Stimulated activated CD8-positive, alpha-beta memory T cell treated with anti-CD3 and anti-CD28 coated beads, Interleukin-15, amount 100 ng/mL, for 48 hours (primary cell): ENCODE measurements around the gene CYP21A2.
"Not testable (repeated sequence)": the region's sequence is repeated elsewhere in the genome, so short reads cannot be mapped to it uniquely, and the experiment has no call there.

Experiments used
- DNase-seq, 2 donors: peaks; one replicate each; pipeline ENCODE4 v3.0.0-alpha.2; 2020; ENCODE audit warnings: low read depth in 2 of 2

CYP21A2 gene

DNA sequence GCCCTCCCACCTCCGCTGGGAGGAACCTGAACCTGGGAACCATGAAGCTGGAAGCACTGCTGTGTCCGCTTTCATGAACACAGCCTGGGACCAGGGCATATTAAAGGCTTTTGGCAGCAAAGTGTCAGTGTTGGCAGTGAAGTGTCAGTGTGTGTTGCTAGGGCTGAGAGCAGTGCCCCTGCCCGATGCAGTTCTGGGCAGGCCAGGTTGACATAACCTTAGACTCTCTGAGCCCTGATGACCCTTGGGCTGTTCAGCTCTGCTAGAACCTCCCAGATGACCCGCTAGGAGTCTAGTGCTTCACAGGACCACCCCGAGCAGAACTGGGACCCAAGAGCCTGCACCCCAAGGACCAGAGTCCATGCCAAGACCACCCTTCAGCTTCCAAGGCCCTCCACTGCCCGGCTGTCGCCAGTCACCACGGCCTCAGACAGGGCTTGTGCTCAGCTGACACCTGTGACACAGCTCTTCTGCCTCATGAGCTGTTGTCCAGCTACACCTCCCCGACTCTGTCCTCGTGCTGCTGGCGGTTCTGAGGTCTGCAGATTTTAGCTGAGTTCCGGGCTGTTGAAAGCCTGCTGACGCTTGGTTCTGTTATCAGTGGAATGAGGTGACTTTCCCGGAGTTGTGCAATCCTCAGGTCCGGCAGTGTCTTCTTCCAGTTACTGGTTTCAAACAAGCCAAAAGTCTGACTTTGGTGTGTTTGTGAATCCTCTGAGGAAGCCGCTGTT, 2.8 kb upstream of the CYP21A2 start:
- DNase-seq: not testable (repeated sequence)

GRCh38 chr6:32037136-32037535, 1.1 kb upstream of the CYP21A2 start:
- not testable (repeated sequence) for DNase-seq

GRCh38 chr6:32038878-32039277, 663 bp downstream of the CYP21A2 start:
- not testable (repeated sequence) for DNase-seq

DNA sequence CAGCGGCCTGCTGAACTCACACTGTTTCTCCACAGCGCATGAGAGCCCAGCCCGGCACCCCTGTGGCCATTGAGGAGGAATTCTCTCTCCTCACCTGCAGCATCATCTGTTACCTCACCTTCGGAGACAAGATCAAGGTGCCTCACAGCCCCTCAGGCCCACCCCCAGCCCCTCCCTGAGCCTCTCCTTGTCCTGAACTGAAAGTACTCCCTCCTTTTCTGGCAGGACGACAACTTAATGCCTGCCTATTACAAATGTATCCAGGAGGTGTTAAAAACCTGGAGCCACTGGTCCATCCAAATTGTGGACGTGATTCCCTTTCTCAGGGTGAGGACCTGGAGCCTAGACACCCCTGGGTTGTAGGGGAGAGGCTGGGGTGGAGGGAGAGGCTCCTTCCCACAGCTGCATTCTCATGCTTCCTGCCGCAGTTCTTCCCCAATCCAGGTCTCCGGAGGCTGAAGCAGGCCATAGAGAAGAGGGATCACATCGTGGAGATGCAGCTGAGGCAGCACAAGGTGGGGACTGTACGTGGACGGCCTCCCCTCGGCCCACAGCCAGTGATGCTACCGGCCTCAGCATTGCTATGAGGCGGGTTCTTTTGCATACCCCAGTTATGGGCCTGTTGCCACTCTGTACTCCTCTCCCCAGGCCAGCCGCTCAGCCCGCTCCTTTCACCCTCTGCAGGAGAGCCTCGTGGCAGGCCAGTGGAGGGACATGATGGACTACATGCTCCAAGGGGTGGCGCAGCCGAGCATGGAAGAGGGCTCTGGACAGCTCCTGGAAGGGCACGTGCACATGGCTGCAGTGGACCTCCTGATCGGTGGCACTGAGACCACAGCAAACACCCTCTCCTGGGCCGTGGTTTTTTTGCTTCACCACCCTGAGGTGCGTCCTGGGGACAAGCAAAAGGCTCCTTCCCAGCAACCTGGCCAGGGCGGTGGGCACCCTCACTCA, 1.4 kb downstream of the CYP21A2 start:
- DNase-seq: not testable (repeated sequence)

- DNase-seq: not testable (repeated sequence)
Observed at GRCh38 chr6:32040299-32041049, 2.3 kb downstream of the CYP21A2 start.

- DNase-seq: not testable (repeated sequence)
Observed at GRCh38 chr6:32041050-32041321, 2.8 kb downstream of the CYP21A2 start.

DNA sequence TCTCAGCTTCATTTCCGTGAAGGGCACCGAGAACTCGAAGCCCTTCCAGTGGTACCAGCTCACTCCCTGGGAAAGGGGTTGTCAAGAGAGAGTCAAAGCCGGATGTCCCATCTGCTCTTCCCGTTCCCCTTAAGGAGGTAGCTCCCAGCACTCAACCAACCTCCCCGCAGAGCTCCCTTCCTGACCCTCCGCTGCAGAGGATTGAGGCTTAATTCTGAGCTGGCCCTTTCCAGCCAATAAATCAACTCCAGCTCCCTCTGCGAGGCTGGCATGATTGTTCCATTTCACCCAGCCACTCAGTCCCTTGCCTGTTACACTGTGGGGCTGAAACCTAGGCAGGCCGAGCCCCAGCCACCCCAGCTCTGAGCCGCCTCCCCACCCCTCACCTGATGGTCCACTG, 3.2 kb downstream of the CYP21A2 start:
- DNase-seq: not testable (repeated sequence)

GRCh38 chr6:32042276-32042675, 4.1 kb downstream of the CYP21A2 start:
- not testable (repeated sequence) for DNase-seq

GRCh38 chr6:32043589-32044380, 5.6 kb downstream of the CYP21A2 start:
- DNase-seq: not testable (repeated sequence)

GRCh38 chr6:32044916-32045315, 6.7 kb downstream of the CYP21A2 start:
- not testable (repeated sequence) for DNase-seq

DNA sequence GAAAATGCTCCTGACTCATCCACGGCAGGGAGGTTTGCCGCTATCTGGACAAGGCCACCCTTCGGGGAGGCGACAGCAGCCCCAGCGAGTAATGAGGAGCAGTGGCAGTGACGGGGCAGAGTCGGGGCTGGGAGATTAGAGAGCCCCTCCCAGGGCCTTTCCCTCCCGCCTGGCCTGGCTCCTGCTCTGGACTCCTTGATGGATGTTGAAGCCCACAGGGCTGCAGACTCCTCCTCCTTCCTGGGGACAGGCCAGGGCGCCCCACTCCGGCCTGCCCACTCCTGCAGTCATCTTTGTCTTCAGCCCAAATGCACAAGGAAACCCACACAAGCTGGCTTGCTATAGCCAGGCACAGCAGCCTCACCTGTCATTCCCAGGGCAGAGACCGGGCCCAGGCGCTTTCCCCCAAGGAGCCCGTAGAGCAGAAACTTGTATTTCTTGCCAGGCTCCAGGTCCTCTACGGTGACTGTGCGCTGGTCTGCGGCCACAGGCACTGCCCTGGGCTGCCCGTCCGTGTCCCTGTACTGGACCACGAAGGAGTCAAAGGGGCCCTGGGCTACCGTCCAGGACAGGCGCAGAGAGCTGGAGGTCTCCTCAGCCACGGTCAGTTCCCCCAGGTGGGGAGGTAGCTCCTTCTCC, 7.7 kb downstream of the CYP21A2 start:
- no peak for DNase-seq

- no peak for DNase-seq
Observed at GRCh38 chr6:32046450-32047083, 8.4 kb downstream of the CYP21A2 start.

- no peak for DNase-seq
Observed at GRCh38 chr6:32047084-32047478, 8.9 kb downstream of the CYP21A2 start.

DNA sequence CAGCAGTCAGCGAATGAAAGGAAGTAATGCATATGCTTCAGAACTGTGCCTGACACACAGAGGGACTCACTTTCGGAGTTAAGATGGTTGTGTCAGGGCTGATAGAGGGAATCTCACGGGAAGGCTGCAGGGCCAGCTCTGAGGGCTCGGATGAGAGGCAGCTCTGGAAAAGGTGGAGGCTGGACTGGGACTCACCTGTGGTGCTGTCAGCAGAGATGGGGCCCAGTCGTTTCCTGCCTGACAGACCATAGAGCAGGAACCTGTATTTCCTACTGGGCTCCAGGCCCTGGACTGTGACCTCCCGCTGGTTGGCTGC, 9.3 kb downstream of the CYP21A2 start:
- DNase-seq: no peak

DNA sequence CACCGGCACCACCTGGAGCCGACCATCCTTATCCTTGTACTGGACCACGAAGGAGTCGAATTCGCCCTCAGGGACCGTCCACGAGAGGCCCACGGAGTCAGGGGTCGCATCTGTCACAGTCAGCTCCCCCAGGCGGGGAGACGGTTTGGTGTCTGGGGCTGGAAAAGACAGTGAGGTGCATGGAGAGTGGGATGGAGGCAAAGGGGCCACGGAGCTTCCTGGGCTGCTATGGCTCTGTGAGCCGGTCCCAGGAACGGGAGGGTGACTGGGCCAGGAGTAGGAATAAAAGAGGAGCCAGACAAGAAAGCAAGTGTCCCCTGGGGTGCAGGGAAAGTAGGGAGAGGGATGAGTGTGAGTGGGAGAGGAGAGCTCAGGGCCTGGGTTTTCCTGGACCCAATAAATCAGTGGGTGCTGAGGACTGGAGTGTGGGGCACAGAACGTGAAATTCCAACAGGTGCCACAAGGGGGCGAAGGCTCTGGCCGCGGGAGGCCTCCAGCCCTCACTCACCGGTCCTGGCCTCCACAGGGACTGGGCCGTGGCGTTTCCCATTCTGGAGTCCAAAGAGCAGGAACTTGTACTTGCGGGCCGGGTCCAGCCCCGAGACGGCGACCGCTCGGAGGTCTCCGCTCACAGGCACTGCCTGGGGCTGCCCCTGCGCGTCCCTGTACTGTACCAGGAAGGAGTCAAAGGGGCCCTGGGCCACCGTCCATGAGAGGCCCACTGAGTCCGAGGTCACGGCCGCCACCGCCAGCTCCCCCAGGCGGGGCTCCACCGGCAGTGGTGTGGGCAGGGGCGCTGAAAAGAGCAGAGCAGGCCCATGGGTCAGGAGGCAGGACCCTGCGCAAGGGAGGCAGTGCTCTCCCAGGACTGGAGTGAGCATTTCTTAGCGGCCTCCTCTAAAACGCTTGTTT, 9.9 kb downstream of the CYP21A2 start:
- peak; percentile 23 to 46 for DNase-seq

- not testable (repeated sequence) for DNase-seq
Observed at GRCh38 chr6:32049149-32049548, 10.9 kb downstream of the CYP21A2 start.

GRCh38 chr6:32049736-32050135, 11.5 kb downstream of the CYP21A2 start:
- DNase-seq: not testable (repeated sequence)

DNA sequence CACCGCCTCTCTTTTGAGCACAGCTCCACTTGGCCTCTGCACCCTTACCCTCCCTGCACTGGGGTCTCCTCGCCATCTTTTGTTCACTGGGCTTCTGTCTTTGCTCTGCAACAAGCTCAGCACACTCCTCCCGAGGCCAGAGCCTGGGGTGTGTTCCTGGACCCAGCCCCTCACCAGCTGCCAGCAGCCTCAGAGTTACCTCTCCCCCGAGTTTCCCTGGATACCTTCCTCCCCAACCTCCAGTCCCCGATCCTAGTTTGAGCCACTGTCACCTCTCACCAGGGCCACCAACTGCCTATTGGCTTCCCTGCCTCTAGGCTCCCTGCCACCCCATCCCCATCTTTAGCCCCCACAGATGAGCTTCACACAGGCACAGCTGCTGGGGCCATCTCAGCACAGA, 12.3 kb downstream of the CYP21A2 start:
- DNase-seq: no peak

DNA sequence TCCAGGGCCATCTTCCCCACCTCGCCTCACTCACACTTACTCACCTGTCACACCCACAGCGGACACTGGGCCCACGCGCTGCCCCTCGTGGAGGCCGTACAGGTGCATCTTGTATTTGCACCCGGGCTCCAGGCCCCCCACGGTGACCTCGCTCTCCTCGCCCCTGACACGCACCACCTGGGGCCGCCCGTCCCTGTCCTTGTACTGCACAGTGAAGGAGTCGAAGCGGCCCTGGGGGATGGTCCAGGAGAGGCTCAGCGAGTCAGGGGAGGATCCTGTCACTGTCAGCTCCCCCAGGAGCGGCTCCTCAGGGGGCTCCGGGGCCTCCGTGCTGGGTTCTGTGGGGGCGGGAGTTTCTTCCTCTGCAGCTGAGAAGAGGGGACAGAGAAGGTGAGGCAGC, 14.4 kb downstream of the CYP21A2 start:
- DNase-seq: not testable (repeated sequence)
